Central memory CD8-positive, alpha-beta T cell (primary cell): ENCODE data around the gene HTR6.

ENCODE experiments used
- ATAC-seq: fragments of 150-1000 bp; cut with Tn5 transposase; replicated peaks from 2 replicates; pipeline ENCODE4 v1.10.0; 2022; ENCODE audit warnings: mild to moderate bottlenecking, moderate FRiP score, moderate number of reproducible peaks; ENCODE audit not compliant: poor library complexity, severe bottlenecking; ENCODE audit errors: extremely low read depth
- DNase-seq, 2 donors: peaks; one replicate each; pipeline ENCODE4 v3.0.0; 2021; ENCODE audit warnings: low spot score in 2 of 2
- H3K27ac Mint-ChIP-seq: one replicate; pipeline ENCODE4 v1.8.0; 2022; ENCODE audit warnings: low read depth, mild to moderate bottlenecking, moderate library complexity, mixed read lengths
- H3K27me3 Mint-ChIP-seq: one replicate; pipeline ENCODE4 v1.8.0; 2022; ENCODE audit warnings: mixed read lengths
- H3K36me3 Mint-ChIP-seq: one replicate; pipeline ENCODE4 v1.8.0; 2022; ENCODE audit warnings: mild to moderate bottlenecking, moderate library complexity, mixed read lengths; ENCODE audit not compliant: insufficient read depth
- H3K4me1 Mint-ChIP-seq: one replicate; pipeline ENCODE4 v1.8.0; 2022; ENCODE audit warnings: mixed read lengths
- H3K4me3 Mint-ChIP-seq: one replicate; pipeline ENCODE4 v1.8.0; 2022; ENCODE audit warnings: mild to moderate bottlenecking, moderate library complexity, mixed read lengths
- H3K9me3 Mint-ChIP-seq: one replicate; pipeline ENCODE4 v1.8.0; 2022; ENCODE audit warnings: mixed read lengths

HTR6 gene

GRCh38 chr1:19730232-19730631, 65.6 kb downstream of the HTR6 start:
- no peaks in the 10 kb centered on the region for H3K27me3 Mint-ChIP-seq
- no peaks in the 10 kb centered on the region for H3K4me1 Mint-ChIP-seq
- peaks cover 9% of the 10 kb centered on the region for H3K9me3 Mint-ChIP-seq
- no peak overlapping the region for H3K27ac Mint-ChIP-seq
- DNase-seq: no peak
- H3K4me3 Mint-ChIP-seq: no peak overlapping the region
- peaks cover 3% of the 10 kb centered on the region for H3K36me3 Mint-ChIP-seq
- no peak for ATAC-seq
